Upper lobe of left lung (tissue), 4 donors: ENCODE results near the gene SLC12A1.

ENCODE experiments used
- EP300 ChIP-seq, 4 donors: sonication (generic); formaldehyde crosslinking; IDR thresholded peaks; one replicate each; pipeline ENCODE4 v1.5.1; 2017; ENCODE audit warnings: antibody characterized with exemption in 4 of 4, control low read depth in 2 of 4
- TF ChIP-seq, protein P1 (sequence below), 6 experiments: fragments of 450-650 bp in 4 of 6; fragments of 200-600 bp in 2 of 6; sonication (generic) in 2 of 6; IDR thresholded peaks; one replicate each; pipeline ENCODE4 v1.5.1; 2016 to 2019; ENCODE audit warnings: antibody characterized with exemption in 6 of 6

DNA sequence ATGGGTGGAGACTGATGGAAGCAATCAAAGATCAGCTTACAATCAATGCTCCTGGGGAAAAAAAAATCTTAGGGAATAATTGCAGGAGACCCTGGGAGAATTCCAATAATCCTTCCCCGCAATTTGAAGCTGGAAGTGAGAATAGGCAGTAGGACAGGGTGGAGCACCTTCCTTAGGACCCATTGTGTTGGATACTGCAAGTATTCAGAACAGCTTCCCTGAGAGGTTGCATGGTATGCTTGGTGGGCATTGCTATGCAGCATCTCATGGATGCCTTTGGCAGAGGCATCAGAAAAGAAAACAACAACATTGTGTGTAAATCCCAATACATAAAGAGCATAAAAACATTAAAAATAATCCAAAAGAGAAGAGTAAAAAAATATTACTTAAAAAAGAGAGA lies 100.5 kb downstream of the SLC12A1 start:
- TF ChIP-seq, protein P1, sequence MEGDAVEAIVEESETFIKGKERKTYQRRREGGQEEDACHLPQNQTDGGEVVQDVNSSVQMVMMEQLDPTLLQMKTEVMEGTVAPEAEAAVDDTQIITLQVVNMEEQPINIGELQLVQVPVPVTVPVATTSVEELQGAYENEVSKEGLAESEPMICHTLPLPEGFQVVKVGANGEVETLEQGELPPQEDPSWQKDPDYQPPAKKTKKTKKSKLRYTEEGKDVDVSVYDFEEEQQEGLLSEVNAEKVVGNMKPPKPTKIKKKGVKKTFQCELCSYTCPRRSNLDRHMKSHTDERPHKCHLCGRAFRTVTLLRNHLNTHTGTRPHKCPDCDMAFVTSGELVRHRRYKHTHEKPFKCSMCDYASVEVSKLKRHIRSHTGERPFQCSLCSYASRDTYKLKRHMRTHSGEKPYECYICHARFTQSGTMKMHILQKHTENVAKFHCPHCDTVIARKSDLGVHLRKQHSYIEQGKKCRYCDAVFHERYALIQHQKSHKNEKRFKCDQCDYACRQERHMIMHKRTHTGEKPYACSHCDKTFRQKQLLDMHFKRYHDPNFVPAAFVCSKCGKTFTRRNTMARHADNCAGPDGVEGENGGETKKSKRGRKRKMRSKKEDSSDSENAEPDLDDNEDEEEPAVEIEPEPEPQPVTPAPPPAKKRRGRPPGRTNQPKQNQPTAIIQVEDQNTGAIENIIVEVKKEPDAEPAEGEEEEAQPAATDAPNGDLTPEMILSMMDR (IDR thresholded peaks at IDR 0.05) = no peak
- TF ChIP-seq EP300 (IDR thresholded peaks at IDR 0.05) = no peak
